Karpas-422 (cell line): ENCODE results near the gene SLC25A18. TPM values are rescaled to one million over a fixed set of nuclear protein-coding genes. Genes with fewer than 3 reads are reported as not detected.

ENCODE experiments used
- DNase-seq: peaks from one replicate; pipeline ENCODE4 v3.0.0-alpha.2; 2015
- H2AFZ ChIP-seq: fragments of 200-600 bp; sonication (generic); 2 replicates; pipeline ENCODE4 v1.6.1; 2014; ENCODE audit warnings: antibody characterized with exemption, low read length, mixed read lengths
- H3K27ac ChIP-seq: fragments of 200-600 bp; sonication (generic); 2 replicates; pipeline ENCODE4 v1.5.1; 2014; ENCODE audit warnings: mild to moderate bottlenecking, low read length, moderate library complexity
- H3K27me3 ChIP-seq: fragments of 200-600 bp; sonication (generic); 2 replicates; pipeline ENCODE4 v1.6.1; 2014; ENCODE audit warnings: low read length, mixed read lengths
- H3K36me3 ChIP-seq: fragments of 200-600 bp; sonication (generic); 2 replicates; pipeline ENCODE4 v1.6.1; 2014; ENCODE audit warnings: low read length, mixed read lengths; ENCODE audit not compliant: insufficient read depth
- H3K4me1 ChIP-seq: fragments of 200-600 bp; sonication (generic); 2 replicates; pipeline ENCODE4 v1.6.1; 2014; ENCODE audit warnings: mild to moderate bottlenecking, low read length, mixed read lengths
- H3K4me2 ChIP-seq: fragments of 200-600 bp; sonication (generic); 2 replicates; pipeline ENCODE4 v1.6.1; 2014; ENCODE audit warnings: low read length, low read depth, mild to moderate bottlenecking; ENCODE audit not compliant: poor library complexity, severe bottlenecking
- H3K4me3 ChIP-seq: fragments of 200-600 bp; sonication (generic); 2 replicates; pipeline ENCODE4 v1.5.1; 2014; ENCODE audit warnings: mild to moderate bottlenecking, antibody characterized with exemption, low read length, mixed read lengths
- H3K79me2 ChIP-seq: fragments of 200-600 bp; sonication (generic); 2 replicates; pipeline ENCODE4 v1.6.1; 2014; ENCODE audit warnings: mild to moderate bottlenecking, low read length, mixed read lengths
- H3K9ac ChIP-seq: fragments of 200-600 bp; sonication (generic); 2 replicates; pipeline ENCODE4 v1.6.0; 2014; ENCODE audit warnings: low read length
- H3K9me2 ChIP-seq: fragments of 200-600 bp; sonication (generic), shearing (Covaris generic); replicated peaks from 2 replicates; pipeline ENCODE4 v1.6.0; 2014; ENCODE audit warnings: mild to moderate bottlenecking, low read length, moderate library complexity; ENCODE audit not compliant: insufficient read depth
- H3K9me3 ChIP-seq: fragments of 300-700, 200-600 bp; sonication (generic); 2 replicates; pipeline ENCODE4 v1.6.1; 2014; ENCODE audit warnings: low read length, mixed read lengths
- H4K20me1 ChIP-seq: fragments of 200-600 bp; sonication (generic); 2 replicates; pipeline ENCODE4 v1.6.1; 2014; ENCODE audit warnings: mild to moderate bottlenecking, antibody characterized with exemption, low read length, low read depth; ENCODE audit not compliant: insufficient read depth
- total RNA-seq: library from RNA; depleted of rRNA; stranded (reverse); fragments of >200 nt; shearing (Covaris generic); gene quantifications from 2 replicates; pipeline ENCODE4 v1.2.3, GENCODE V29; 2014; ENCODE audit warnings: low replicate concordance; rRNA removed

Gene SLC25A18
- total RNA-seq, 1 experiment from 2014 or later: not detected

GRCh38 chr22:17637490-17638181 is 74.3 kb downstream of the SLC25A18 start:
- Histone ChIP-seq H3K9me3 (no peaks in the 10 kb centered on the region), H3K4me2 (peak overlapping the region; percentile 91), H3K27me3 (no peaks in the 10 kb centered on the region), H4K20me1 (no peaks in the 10 kb centered on the region), H3K4me3 (peak overlapping the region; percentile 94), H3K79me2 (peaks cover 42% of the 10 kb centered on the region), H3K9me2 (no peaks in the 10 kb centered on the region), H2AFZ (0 out of 2 replicates have a peak overlapping the region, but pooled peaks have one; percentile 56), H3K4me1 (peaks cover 15% of the 10 kb centered on the region), H3K9ac (peak overlapping the region; percentile 93), H3K36me3 (peaks cover 12% of the 10 kb centered on the region), H3K27ac (peak overlapping the region; percentile 86)
- DNase-seq: no peak

DNA sequence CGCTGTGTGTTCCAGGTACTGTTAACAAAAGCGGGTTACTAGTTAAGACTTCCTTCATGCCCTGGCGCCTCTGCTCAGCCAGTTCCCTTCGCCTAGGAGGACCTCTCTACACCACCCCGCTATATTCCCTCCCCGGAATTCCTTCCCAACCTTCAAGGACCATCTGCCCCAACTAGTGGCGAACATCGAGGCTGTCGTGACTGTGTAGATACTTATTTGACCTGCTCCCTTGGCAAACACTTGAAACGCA is 74.8 kb downstream of the SLC25A18 start:
- peak overlapping the region; percentile 91 for H3K4me2 ChIP-seq
- peak overlapping the region; percentile 86 for H3K27ac ChIP-seq
- H4K20me1 ChIP-seq: no peaks in the 10 kb centered on the region
- H3K9me2 ChIP-seq: no peaks in the 10 kb centered on the region
- peak overlapping the region; percentile 56; the same call in 1 of the 2 replicates for H2AFZ ChIP-seq
- peak overlapping the region; percentile 94 for H3K4me3 ChIP-seq
- peak overlapping the region; percentile 93 for H3K9ac ChIP-seq
- H3K4me1 ChIP-seq: peaks cover 15% of the 10 kb centered on the region
- no peaks in the 10 kb centered on the region for H3K9me3 ChIP-seq
- H3K36me3 ChIP-seq: peaks cover 12% of the 10 kb centered on the region
- peak; percentile 72 for DNase-seq
- H3K27me3 ChIP-seq: no peaks in the 10 kb centered on the region
- H3K79me2 ChIP-seq: peaks cover 46% of the 10 kb centered on the region

GRCh38 chr22:17638432-17639246 is 75.3 kb downstream of the SLC25A18 start, which contains the start of gene BCL2L13:
Gene BCL2L13 (plus strand): TSS chr22:17638757. CDS start chr22:17655712, 16,955 bp downstream.
- H2AFZ ChIP-seq: peak within 1 kb of the TSS; percentile 56; the same call in 1 of the 2 replicates

DNA sequence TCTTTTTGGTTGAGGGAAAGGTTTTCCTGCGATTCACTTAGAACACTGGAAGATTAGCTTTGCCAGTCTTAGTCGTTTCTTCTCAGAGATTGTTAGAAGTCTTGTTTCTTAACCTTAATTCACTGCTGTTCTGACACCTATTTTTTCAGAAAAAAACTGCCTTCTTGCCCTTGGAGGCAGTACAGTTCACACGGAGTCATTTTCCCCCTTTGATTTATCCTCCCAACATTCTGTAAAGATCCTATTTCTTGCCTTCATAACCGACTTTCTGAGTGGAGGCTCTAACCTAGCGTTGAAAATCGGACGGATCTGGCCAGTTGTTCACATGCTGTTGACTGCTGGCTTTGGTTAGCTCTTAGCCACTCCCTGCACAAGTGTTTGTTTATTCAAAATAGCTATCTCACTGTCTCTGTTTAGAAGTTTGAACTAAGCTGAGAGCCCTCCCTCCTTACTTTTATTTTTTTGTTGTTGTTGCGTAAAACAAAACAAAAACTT is 76.0 kb downstream of the SLC25A18 start:
- peak; percentile 78 for DNase-seq

More at GRCh38 chr22:17638432-17639246, 75.3 kb downstream of the SLC25A18 start, which contains the start of gene BCL2L13:
- Histone ChIP-seq H3K36me3 (peaks cover 12% of the 10 kb centered on the region), H3K4me3 (peak within 1 kb of the TSS; percentile 94), H3K79me2 (peaks cover 48% of the 10 kb centered on the region), H3K4me1 (peaks cover 15% of the 10 kb centered on the region), H3K27ac (peak within 1 kb of the TSS; percentile 86), H3K9ac (peak within 1 kb of the TSS; percentile 93), H3K4me2 (peak within 1 kb of the TSS; percentile 91), H3K27me3 (no peaks in the 10 kb centered on the region), H3K9me3 (no peaks in the 10 kb centered on the region), H3K9me2 (no peaks in the 10 kb centered on the region), H4K20me1 (no peaks in the 10 kb centered on the region)
- DNase-seq: peak; percentile 98

More for the DNA sequence above, 76.0 kb downstream of the SLC25A18 start:
- peak overlapping the region; percentile 93 for H3K9ac ChIP-seq
- H3K9me3 ChIP-seq: no peaks in the 10 kb centered on the region
- H3K27ac ChIP-seq: peak overlapping the region; percentile 86
- peak overlapping the region; percentile 94 for H3K4me3 ChIP-seq
- peaks cover 53% of the 10 kb centered on the region for H3K79me2 ChIP-seq
- H2AFZ ChIP-seq: no peak overlapping the region
- H3K27me3 ChIP-seq: no peaks in the 10 kb centered on the region
- H3K36me3 ChIP-seq: peaks cover 12% of the 10 kb centered on the region
- no peaks in the 10 kb centered on the region for H3K9me2 ChIP-seq
- H4K20me1 ChIP-seq: no peaks in the 10 kb centered on the region
- peaks cover 15% of the 10 kb centered on the region for H3K4me1 ChIP-seq
- peak overlapping the region; percentile 91 for H3K4me2 ChIP-seq

Other genes with a start within 250 kb of the SLC25A18 start
- gene CECR2, start 194.0 kb upstream of the SLC25A18 start, total RNA-seq: 1.6 TPM in 2 replicates
- gene ATP6V1E1, start 65.3 kb downstream of the SLC25A18 start, total RNA-seq: 79.4 and 91.6 TPM in 2 replicates
- gene BCL2L13, start 75.3 kb downstream of the SLC25A18 start, total RNA-seq: 37.6 and 56.9 TPM in 2 replicates
- gene BID, start 211.0 kb downstream of the SLC25A18 start, total RNA-seq: 51.7 and 142 TPM in 2 replicates